Panc1 (cell line): ENCODE data around the gene RGS6.

ENCODE experiments used
- POLR2AphosphoS5 ChIP-seq: IDR thresholded peaks from 2 replicates; pipeline ENCODE4 v1.6.1; 2012; ENCODE audit warnings: mild to moderate bottlenecking, low read depth, low read length, moderate library complexity
- REST ChIP-seq, 2 experiments: IDR thresholded peaks; 2 replicates each; pipeline ENCODE4 v1.6.1; 2011 to 2012; ENCODE audit warnings: low read depth in 2 of 2, control low read depth in 1 of 2, low read length in 1 of 2, mild to moderate bottlenecking in 1 of 2, moderate library complexity in 1 of 2; ENCODE audit not compliant: insufficient read depth in 1 of 2
- TCF7L2 ChIP-seq: IDR thresholded peaks from 2 replicates; pipeline ENCODE4 v1.6.1; 2011; ENCODE audit warnings: mild to moderate bottlenecking, low read depth, low read length, inconsistent platforms
- TF ChIP-seq, protein P1 (sequence below): fragments of 450-650 bp; IDR thresholded peaks from 2 replicates; pipeline ENCODE4 v1.5.1; 2017; ENCODE audit warnings: mild to moderate bottlenecking

DNA sequence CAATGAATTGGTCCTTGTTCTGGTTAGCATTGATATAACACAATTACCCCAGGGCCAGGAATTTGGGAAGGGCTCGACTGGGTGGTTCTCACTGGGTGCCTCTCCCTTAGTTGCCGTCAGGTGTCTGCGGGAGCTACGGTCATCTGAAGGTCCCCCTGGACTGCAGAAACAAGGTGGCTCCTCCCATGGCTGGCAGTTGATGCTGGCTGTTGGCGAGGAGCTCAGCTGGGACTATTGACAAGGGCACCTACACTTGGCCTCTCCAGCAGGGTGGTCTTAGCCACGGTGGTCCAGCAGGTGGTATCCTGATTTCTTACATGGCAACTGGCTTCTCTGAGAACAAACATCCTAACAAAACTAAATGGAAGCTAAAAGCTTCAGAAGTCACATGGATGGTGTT, 41.0 kb upstream of the RGS6 start:
- TF ChIP-seq, protein P1, sequence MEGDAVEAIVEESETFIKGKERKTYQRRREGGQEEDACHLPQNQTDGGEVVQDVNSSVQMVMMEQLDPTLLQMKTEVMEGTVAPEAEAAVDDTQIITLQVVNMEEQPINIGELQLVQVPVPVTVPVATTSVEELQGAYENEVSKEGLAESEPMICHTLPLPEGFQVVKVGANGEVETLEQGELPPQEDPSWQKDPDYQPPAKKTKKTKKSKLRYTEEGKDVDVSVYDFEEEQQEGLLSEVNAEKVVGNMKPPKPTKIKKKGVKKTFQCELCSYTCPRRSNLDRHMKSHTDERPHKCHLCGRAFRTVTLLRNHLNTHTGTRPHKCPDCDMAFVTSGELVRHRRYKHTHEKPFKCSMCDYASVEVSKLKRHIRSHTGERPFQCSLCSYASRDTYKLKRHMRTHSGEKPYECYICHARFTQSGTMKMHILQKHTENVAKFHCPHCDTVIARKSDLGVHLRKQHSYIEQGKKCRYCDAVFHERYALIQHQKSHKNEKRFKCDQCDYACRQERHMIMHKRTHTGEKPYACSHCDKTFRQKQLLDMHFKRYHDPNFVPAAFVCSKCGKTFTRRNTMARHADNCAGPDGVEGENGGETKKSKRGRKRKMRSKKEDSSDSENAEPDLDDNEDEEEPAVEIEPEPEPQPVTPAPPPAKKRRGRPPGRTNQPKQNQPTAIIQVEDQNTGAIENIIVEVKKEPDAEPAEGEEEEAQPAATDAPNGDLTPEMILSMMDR, result no peak
- TF ChIP-seq TCF7L2, result no peak
- TF ChIP-seq POLR2AphosphoS5, result no peak
- TF ChIP-seq REST (IDR thresholded peaks at IDR 0.05; ENCODE audit: insufficient read depth in 1 of 2, low read depth in 2 of 2, low read length in 1 of 2), result no peak
